Naive thymus-derived CD4-positive, alpha-beta T cell (primary cell): ENCODE data around the gene CA5A. TPM values are rescaled to one million over a fixed set of nuclear protein-coding genes. Genes with fewer than 3 reads are reported as not detected.
A peak's percentile ranks its signal among the peaks of the same experiment; 100 is the strongest.

Experiments
- ATAC-seq: fragments of 150-1000 bp; cut with Tn5 transposase; 2 replicates; pipeline ENCODE4 v1.10.0; 2021; ENCODE audit warnings: mild to moderate bottlenecking, moderate library complexity
- CTCF ChIA-PET: fragments of 350-600 bp; sonication (Branson Sonifier 250); formaldehyde crosslinking; loops from one replicate; lab custom pipeline; 2021; ENCODE audit warnings: antibody characterized with exemption; lab: Charles Lee
- POLR2A ChIA-PET: fragments of 350-600 bp; sonication (Branson Sonifier 250); formaldehyde crosslinking; loops from one replicate; lab custom pipeline; 2021; ENCODE audit warnings: antibody characterized with exemption, inconsistent platforms; lab: Charles Lee
- DNase-seq, 9 donors: peaks; one replicate each; pipeline versions ENCODE4 v3.0.0 to v3.0.0-alpha.2; 2020 to 2022; ENCODE audit warnings: mixed read lengths in 1 of 9
- H3K27ac ChIP-seq: one replicate; pipeline ENCODE4 v1.7.0; 2013; ENCODE audit warnings: mild to moderate bottlenecking, low read depth, low read length, moderate library complexity
- H3K27me3 ChIP-seq, 2 donors: one replicate each; pipeline ENCODE4 v1.7.0; 2013; ENCODE audit warnings: low read length in 2 of 2, mild to moderate bottlenecking in 2 of 2, moderate library complexity in 2 of 2; ENCODE audit not compliant: control insufficient read depth in 2 of 2, insufficient read depth in 2 of 2
- H3K36me3 ChIP-seq, 3 experiments: 1 replicate in 2 of 3; 2 replicates in 1 of 3; pipeline ENCODE4 v1.7.0; 2013; ENCODE audit warnings: low read length in 3 of 3, mild to moderate bottlenecking in 3 of 3, moderate library complexity in 1 of 3; ENCODE audit not compliant: insufficient read depth in 3 of 3, control insufficient read depth in 2 of 3
- H3K4me1 ChIP-seq, 2 donors: one replicate each; pipeline ENCODE4 v1.7.0; 2013; ENCODE audit warnings: low read length in 2 of 2, mild to moderate bottlenecking in 2 of 2, moderate library complexity in 1 of 2; ENCODE audit not compliant: control insufficient read depth in 2 of 2, insufficient read depth in 2 of 2
- H3K4me3 ChIP-seq: 2 replicates; pipeline ENCODE4 v1.7.0; 2013; ENCODE audit warnings: mild to moderate bottlenecking, low read length
- H3K9me3 ChIP-seq, 3 experiments: 1 replicate in 2 of 3; 2 replicates in 1 of 3; pipeline ENCODE4 v1.7.0; 2013; ENCODE audit warnings: low read length in 3 of 3; ENCODE audit not compliant: control insufficient read depth in 2 of 3
- H3K27ac Mint-ChIP-seq, 9 donors: one replicate each; pipeline ENCODE4 v1.8.0; 2020 to 2022; ENCODE audit warnings: mixed read lengths in 9 of 9, mild to moderate bottlenecking in 8 of 9, moderate library complexity in 5 of 9, inconsistent platforms in 2 of 9
- H3K27me3 Mint-ChIP-seq, 5 donors: one replicate each; pipeline ENCODE4 v1.8.0; 2021 to 2022; ENCODE audit warnings: mixed read lengths in 5 of 5, mild to moderate bottlenecking in 1 of 5
- H3K36me3 Mint-ChIP-seq, 5 donors: one replicate each; pipeline ENCODE4 v1.8.0; 2020 to 2022; ENCODE audit warnings: mixed read lengths in 5 of 5, mild to moderate bottlenecking in 3 of 5, inconsistent platforms in 1 of 5
- H3K4me1 Mint-ChIP-seq, 7 donors: one replicate each; pipeline ENCODE4 v1.8.0; 2020 to 2022; ENCODE audit warnings: mixed read lengths in 7 of 7, mild to moderate bottlenecking in 3 of 7, inconsistent platforms in 1 of 7
- H3K4me3 Mint-ChIP-seq, 10 donors: one replicate each; pipeline ENCODE4 v1.8.0; 2020 to 2022; ENCODE audit warnings: mild to moderate bottlenecking in 10 of 10, mixed read lengths in 10 of 10, moderate library complexity in 6 of 10, inconsistent platforms in 2 of 10
- H3K9me3 Mint-ChIP-seq, 11 donors: one replicate each; pipeline ENCODE4 v1.8.0; 2020 to 2022; ENCODE audit warnings: mixed read lengths in 11 of 11, mild to moderate bottlenecking in 4 of 11, inconsistent platforms in 1 of 11, moderate library complexity in 1 of 11
- intact Hi-C, 2 donors: fragments of 100-400 bp; cut with micrococcal nuclease; formaldehyde crosslinking; loops; one replicate each; pipeline ENCODE4 v1.15.1; 2023
- polyA plus RNA-seq, 2 donors: library from polyadenylated mRNA; unstranded; fragments of 300-500 nt; fragmentation: Illumina TruSeq; gene quantifications; one replicate each; pipeline ENCODE4 v1.2.3, GENCODE V29; 2021
- total RNA-seq, 6 experiments: library from RNA in 5 of 6; stranded (reverse) in 5 of 6; gene quantifications; 1 replicate in 5 of 6; 2 replicates in 1 of 6; pipeline ENCODE4 v1.2.3 and lab custom pipeline; 2021 to 2026

Gene CA5A
- total and polyA plus RNA-seq, 7 experiments from 2014 or later, result not detected

- ATAC-seq, result no peak
- H3K9me3 Mint-ChIP-seq, result no peaks in the 10 kb centered on the region
- Histone ChIP-seq H3K27me3 (no peaks in the 10 kb centered on the region), H3K36me3 (peaks cover 0 to 21% (median 0%) of the 10 kb centered on the region in 3 experiments), H3K9me3 (no peaks in the 10 kb centered on the region), H3K4me3 (peak overlapping the region; percentile 50), H3K4me1 (peaks cover 30 to 74% of the 10 kb centered on the region in 2 donors), H3K27ac (peak overlapping the region; percentile 77)
- peaks cover 0 to 27% (median 9%) of the 10 kb centered on the region in 5 donors for H3K36me3 Mint-ChIP-seq
- intact Hi-C loops, result loop anchor here (1.0 to 10.0 kb wide), 4 partner anchors 481 to 749 kb away; partner anchors contain the start of genes C16orf95 (in 1 of the 2), CTU2 (in 1 of the 2) and RNF166 (in 1 of the 2)
- ChIA-PET CTCF (no interaction called here), POLR2A (interaction anchor here (0.6 to 0.8 kb wide), 3 partner anchors 190 to 1701 kb away, joined by 3 read pairs; partner anchors contain the start of gene KLHDC4)
- peaks cover 0 to under 1% (median 0%) of the 10 kb centered on the region in 5 donors for H3K27me3 Mint-ChIP-seq
- no peak for DNase-seq
- peaks cover 46 to 92% (median 76%) of the 10 kb centered on the region in 7 donors for H3K4me1 Mint-ChIP-seq
- H3K4me3 Mint-ChIP-seq, result peak overlapping the region; percentile 77 to 93 (median 86)
- peak overlapping the region; percentile 93 to 97 (median 96) for H3K27ac Mint-ChIP-seq
These were observed 19.7 kb upstream of the CA5A start for GRCh38 chr16:87956098-87956364.

DNA sequence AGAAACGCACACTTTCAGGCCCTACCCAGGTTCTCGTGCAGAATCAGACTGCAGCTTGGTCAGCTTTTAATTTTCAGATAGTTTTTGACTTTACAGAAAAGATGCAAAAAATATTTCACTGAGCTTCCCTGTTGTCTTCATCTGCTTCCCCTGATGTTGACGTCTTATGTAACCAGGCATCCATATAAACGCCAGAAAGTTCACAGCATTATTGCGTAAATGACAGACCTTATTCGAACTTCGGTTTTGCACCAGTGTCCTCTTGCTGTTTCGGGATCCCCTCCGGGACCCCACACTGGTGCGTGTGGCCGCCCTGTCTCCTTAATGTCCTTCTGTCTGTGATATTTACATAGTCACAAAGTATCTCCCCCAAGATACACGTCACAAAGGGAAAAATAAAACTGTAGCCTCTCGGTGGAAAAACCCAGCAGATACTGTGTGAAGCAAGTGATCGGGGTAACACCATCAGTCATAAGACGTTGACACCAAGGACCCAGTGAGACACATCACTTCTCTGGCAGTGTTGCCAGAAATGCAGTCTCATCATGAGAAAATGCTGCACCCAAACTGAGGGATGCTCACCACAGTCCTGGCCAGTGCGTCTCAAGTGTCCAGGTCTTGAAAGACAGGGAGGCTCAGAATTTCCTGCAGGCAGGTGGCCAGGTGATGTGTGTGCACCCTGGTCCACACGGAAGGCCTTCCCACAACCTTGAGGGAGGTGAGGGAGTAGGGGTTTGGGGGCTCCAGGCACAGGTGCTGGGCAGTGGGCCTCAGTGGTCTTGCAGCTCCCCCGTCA lies 19.2 kb upstream of the CA5A start:
- peaks cover 46 to 92% (median 75%) of the 10 kb centered on the region in 7 donors for H3K4me1 Mint-ChIP-seq

DNA sequence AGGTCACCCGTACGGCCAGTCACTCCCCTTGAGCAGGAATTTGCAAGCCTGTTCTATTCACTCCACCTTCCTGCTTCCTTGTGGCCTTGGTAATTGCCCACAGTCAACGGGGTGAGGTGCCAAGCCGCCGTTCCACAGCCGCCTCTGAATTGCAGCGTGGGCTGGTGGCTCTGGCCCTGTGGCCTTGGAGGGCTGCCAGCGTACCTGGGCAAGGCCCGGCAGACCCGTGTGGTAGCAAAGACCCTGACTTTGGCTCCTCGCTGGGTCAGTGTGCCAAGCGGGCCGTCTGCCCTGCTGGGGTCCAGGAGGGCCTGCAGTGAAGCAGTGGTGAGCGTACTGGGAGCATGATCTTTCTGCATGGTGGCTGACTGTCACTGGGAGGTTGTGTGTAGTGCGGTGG lies 18.5 kb upstream of the CA5A start:
- intact Hi-C loops, result loop anchor here (5.0 to 10.0 kb wide), 6 partner anchors 497 to 1607 kb away; partner anchors contain the start of genes C16orf95 (in 1 of the 2), CTU2 (in 1 of the 2), RNF166 (in 1 of the 2) and RPL13 (in 1 of the 2)
- Mint-ChIP-seq H3K9me3 (no peaks in the 10 kb centered on the region), H3K4me1 (peaks cover 42 to 85% (median 70%) of the 10 kb centered on the region in 7 donors)

More for the DNA sequence above, 19.2 kb upstream of the CA5A start:
- peak overlapping the region; percentile 77 to 93 (median 86) for H3K4me3 Mint-ChIP-seq
- Histone ChIP-seq H3K4me3 (peak overlapping the region; percentile 50), H3K27ac (peak overlapping the region; percentile 77), H3K9me3 (no peaks in the 10 kb centered on the region), H3K27me3 (no peaks in the 10 kb centered on the region), H3K36me3 (peaks cover 0 to 21% (median 0%) of the 10 kb centered on the region in 3 experiments), H3K4me1 (peaks cover 30 to 74% of the 10 kb centered on the region in 2 donors)
- H3K36me3 Mint-ChIP-seq, result peaks cover 0 to 27% (median 9%) of the 10 kb centered on the region in 5 donors
- no peaks in the 10 kb centered on the region for H3K9me3 Mint-ChIP-seq
- no peak for DNase-seq
- intact Hi-C loops, result loop anchor here (1.0 to 10.0 kb wide), 4 partner anchors 482 to 749 kb away; partner anchors contain the start of genes C16orf95 (in 1 of the 2), CTU2 (in 1 of the 2) and RNF166 (in 1 of the 2)
- ATAC-seq, result no peak
- peaks cover 0 to 2% (median 0%) of the 10 kb centered on the region in 5 donors for H3K27me3 Mint-ChIP-seq
- ChIA-PET POLR2A (interaction anchor here (0.6 to 0.8 kb wide), 3 partner anchors 190 to 1701 kb away, joined by 3 read pairs; partner anchors contain the start of gene KLHDC4), CTCF (no interaction called here)
- H3K27ac Mint-ChIP-seq, result peak overlapping the region; percentile 93 to 97 (median 96)

DNA sequence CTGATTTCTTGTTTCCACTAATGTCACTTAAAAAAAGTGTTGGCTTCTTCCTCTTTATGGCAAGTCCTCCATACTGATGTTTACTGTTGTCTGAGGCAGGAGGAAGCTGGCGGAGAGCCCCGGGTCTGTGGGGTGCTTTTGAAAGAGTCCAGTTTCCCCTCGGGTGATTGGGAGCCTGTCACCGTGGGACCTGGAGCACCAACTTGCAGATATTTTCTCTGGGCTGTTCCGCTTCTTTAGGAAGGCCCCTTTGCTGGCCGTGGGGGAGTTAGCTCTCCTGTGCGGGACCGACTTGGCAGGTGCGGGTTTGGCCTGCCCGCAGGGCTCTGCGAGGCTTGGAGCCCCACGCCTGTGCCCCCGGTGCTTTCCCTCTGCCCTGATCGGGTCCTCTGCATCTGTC lies 18.0 kb upstream of the CA5A start:
- intact Hi-C loops, result loop anchor here (5.0 to 10.0 kb wide), 6 partner anchors 498 to 1608 kb away; partner anchors contain the start of genes C16orf95 (in 1 of the 2), CTU2 (in 1 of the 2), RNF166 (in 1 of the 2) and RPL13 (in 1 of the 2)
- CTCF ChIA-PET, result no interaction called here
- Mint-ChIP-seq H3K27me3 (peaks cover 0 to 2% (median 0%) of the 10 kb centered on the region in 5 donors), H3K9me3 (no peaks in the 10 kb centered on the region), H3K36me3 (peaks cover 0 to 27% (median 9%) of the 10 kb centered on the region in 5 donors), H3K27ac (peak overlapping the region in 8 of 9 donors; percentile 60 to 97 (median 80)), H3K4me3 (peak overlapping the region in 7 of 10 donors; percentile 28 to 99 (median 89)), H3K4me1 (peaks cover 37 to 80% (median 70%) of the 10 kb centered on the region in 7 donors)
- peak overlapping the region; percentile 77 for H3K27ac ChIP-seq
- no peaks in the 10 kb centered on the region for H3K9me3 ChIP-seq
- peaks cover 0 to 21% (median 0%) of the 10 kb centered on the region in 3 experiments for H3K36me3 ChIP-seq
- H3K4me1 ChIP-seq, result peaks cover 30 to 64% of the 10 kb centered on the region in 2 donors
- H3K4me3 ChIP-seq, result no peak overlapping the region
- DNase-seq (no peak), ATAC-seq (no peak)
- POLR2A ChIA-PET, result no interaction called here
- H3K27me3 ChIP-seq, result no peaks in the 10 kb centered on the region

More for the DNA sequence above, 18.5 kb upstream of the CA5A start:
- no peaks in the 10 kb centered on the region for H3K9me3 ChIP-seq
- peak overlapping the region in 3 of 10 donors; percentile 85 to 93 (median 92) for H3K4me3 Mint-ChIP-seq
- peaks cover 0 to 21% (median 0%) of the 10 kb centered on the region in 3 experiments for H3K36me3 ChIP-seq
- ATAC-seq (no peak), DNase-seq (no peak)
- peaks cover 30 to 69% of the 10 kb centered on the region in 2 donors for H3K4me1 ChIP-seq
- H3K27ac ChIP-seq, result peak overlapping the region; percentile 77
- POLR2A ChIA-PET, result no interaction called here
- peaks cover 0 to 2% (median 0%) of the 10 kb centered on the region in 5 donors for H3K27me3 Mint-ChIP-seq
- H3K4me3 ChIP-seq, result no peak overlapping the region
- CTCF ChIA-PET, result no interaction called here
- no peaks in the 10 kb centered on the region for H3K27me3 ChIP-seq
- H3K27ac Mint-ChIP-seq, result peak overlapping the region in 8 of 9 donors; percentile 71 to 97 (median 94)
- H3K36me3 Mint-ChIP-seq, result peaks cover 0 to 27% (median 9%) of the 10 kb centered on the region in 5 donors

DNA sequence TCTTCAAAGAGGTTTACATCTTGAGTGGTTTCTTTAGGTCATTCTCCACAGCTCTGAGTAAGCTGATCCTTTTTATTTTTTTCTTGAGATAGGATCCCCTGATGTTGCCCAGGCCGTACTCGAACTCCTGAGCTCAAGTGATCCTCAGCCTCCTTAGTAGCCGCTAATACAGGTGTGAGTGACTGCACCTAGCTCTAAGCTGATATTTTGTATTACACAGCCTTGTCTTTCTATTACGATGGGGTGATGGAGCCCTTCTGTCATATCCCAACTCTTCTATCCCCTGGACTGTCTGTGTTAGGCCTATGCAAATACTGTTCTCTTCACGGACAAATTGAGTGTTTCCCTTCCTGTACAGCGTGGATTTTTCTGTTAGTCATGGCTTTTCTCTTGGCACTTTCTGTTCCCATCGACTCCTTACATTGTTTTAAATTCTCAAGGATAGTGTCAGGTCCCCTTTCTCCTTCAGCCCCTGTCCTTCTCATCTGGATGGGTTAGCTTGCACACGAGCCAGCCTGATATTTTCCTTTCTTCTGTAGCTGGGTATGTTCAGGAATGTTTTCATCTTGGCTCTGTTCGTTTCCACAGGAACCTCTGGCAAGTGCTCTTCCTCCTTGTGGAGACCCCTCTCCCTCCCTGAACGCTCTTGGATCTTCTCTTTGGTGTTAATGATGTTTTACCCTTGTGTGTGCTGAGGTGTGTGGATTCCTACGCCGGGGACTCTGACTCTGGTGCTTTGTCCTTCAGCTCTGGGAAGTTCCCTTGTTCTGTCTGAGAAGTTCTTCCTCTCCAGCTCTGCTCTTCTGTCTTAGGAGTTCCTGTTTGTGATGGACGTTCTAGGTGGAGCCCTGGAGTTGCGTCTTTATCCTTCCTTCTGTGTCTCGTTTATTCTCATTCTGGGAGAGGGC lies 17.2 kb upstream of the CA5A start:
- no peak overlapping the region for H3K4me3 ChIP-seq
- H3K4me1 Mint-ChIP-seq, result peaks cover 29 to 72% (median 69%) of the 10 kb centered on the region in 7 donors
- ChIA-PET POLR2A (interaction anchor here (1.3 kb wide), 1 partner anchor 148 kb away, joined by 7 read pairs; no protein-coding TSS in a partner anchor), CTCF (no interaction called here)
- H3K4me1 ChIP-seq, result peaks cover 30 to 59% of the 10 kb centered on the region in 2 donors
- peaks cover 0 to 2% (median 0%) of the 10 kb centered on the region in 5 donors for H3K27me3 Mint-ChIP-seq
- intact Hi-C loops, result loop anchor here (5.0 to 10.0 kb wide), 6 partner anchors 499 to 1609 kb away; partner anchors contain the start of genes C16orf95 (in 1 of the 2), CTU2 (in 1 of the 2), RNF166 (in 1 of the 2) and RPL13 (in 1 of the 2)
- no peak for DNase-seq
- H3K4me3 Mint-ChIP-seq, result peak overlapping the region; percentile 28 to 99 (median 68)
- peaks cover 0 to 27% (median 9%) of the 10 kb centered on the region in 5 donors for H3K36me3 Mint-ChIP-seq
- peak overlapping the region; percentile 77 for H3K27ac ChIP-seq
- no peaks in the 10 kb centered on the region for H3K27me3 ChIP-seq
- H3K27ac Mint-ChIP-seq, result peak overlapping the region; percentile 60 to 97 (median 78)
- H3K9me3 Mint-ChIP-seq, result peaks cover 0 to 2% (median 0%) of the 10 kb centered on the region in 11 donors
- H3K36me3 ChIP-seq, result peaks cover 0 to 21% (median 0%) of the 10 kb centered on the region in 3 experiments
- ATAC-seq, result no peak
- no peaks in the 10 kb centered on the region for H3K9me3 ChIP-seq
